ENCODE results near the gene KCNA5.

GRCh38 chr12:5063149-5063548, 19.5 kb downstream of the KCNA5 start:
- no peak for TF ChIP-seq CTCF (conservative IDR thresholded peaks at IDR 0.05 in 1 of 2, IDR thresholded peaks at IDR 0.05 in 1 of 2; ENCODE audit: low read depth in 1 of 2, low read length in 2 of 2)
- TF ChIP-seq EZH2 (IDR thresholded peaks at IDR 0.05; ENCODE audit: low read length, missing control alignments) = no peak

Measured in fibroblast of lung (primary cell).